Tibial artery (tissue), 4 donors: ENCODE results near the gene YIF1A.
A peak's percentile ranks its signal among the peaks of the same experiment; 100 is the strongest.

ENCODE experiments used
- DNase-seq, 2 donors: peaks; one replicate each; pipeline ENCODE4 v3.0.0-alpha.2; 2019
- H3K27ac ChIP-seq, 2 donors: fragments of 200-600 bp; sonication (generic) in 1 of 2; 1 replicate in 1 of 2; 2 replicates in 1 of 2; pipeline ENCODE4 v1.5.1; 2018 to 2019; ENCODE audit warnings: mild to moderate bottlenecking in 1 of 2
- H3K27me3 ChIP-seq, 2 donors: fragments of 200-600 bp; sonication (generic) in 1 of 2; one replicate each; pipeline versions ENCODE4 v1.5.1 to v1.6.0; 2016 to 2019
- H3K36me3 ChIP-seq, 3 donors: fragments of 200-600 bp; sonication (generic) in 2 of 3; one replicate each; pipeline ENCODE4 v1.5.1; 2016 to 2019; ENCODE audit warnings: mild to moderate bottlenecking in 2 of 3
- H3K4me1 ChIP-seq, 4 donors: fragments of 200-600 bp; sonication (generic) in 2 of 4; 1 replicate in 3 of 4; 2 replicates in 1 of 4; pipeline ENCODE4 v1.5.1; 2016 to 2019
- H3K4me3 ChIP-seq, 2 donors: fragments of 200-600 bp; sonication (generic) in 1 of 2; 1 replicate in 1 of 2; 2 replicates in 1 of 2; pipeline ENCODE4 v1.5.1; 2018 to 2019; ENCODE audit warnings: mild to moderate bottlenecking in 2 of 2
- H3K9me3 ChIP-seq, 3 donors: fragments of 200-600 bp; sonication (generic) in 1 of 3; one replicate each; pipeline ENCODE4 v1.5.1; 2016 to 2019
- CTCF ChIP-seq, 2 experiments: fragments of 200-600 bp in 1 of 2; fragments of 450-650 bp in 1 of 2; IDR thresholded peaks; one replicate each; pipeline ENCODE4 v1.5.1; 2017 to 2019; ENCODE audit warnings: antibody characterized with exemption in 2 of 2, mild to moderate bottlenecking in 1 of 2, moderate library complexity in 1 of 2
- intact Hi-C: fragments of 100-400 bp; cut with DNase I; formaldehyde crosslinking; loops from one replicate; pipeline ENCODE4 v1.15.0; 2023; ENCODE audit warnings: low total_unique reads

Gene YIF1A

GRCh38 chr11:66287211-66287888 lies 1.6 kb downstream of the YIF1A start:
- intact Hi-C loops, result no loop called here
- peaks cover 0 to 6% of the 10 kb centered on the region in 2 donors for H3K27me3 ChIP-seq
- no peak for TF ChIP-seq CTCF (IDR thresholded peaks at IDR 0.05)
- H3K36me3 ChIP-seq, result peaks cover 0 to 17% (median 4%) of the 10 kb centered on the region in 3 donors
- no peaks in the 10 kb centered on the region for H3K9me3 ChIP-seq
- peak overlapping the region in 1 of 2 donors; percentile 83 for H3K4me3 ChIP-seq
- H3K4me1 ChIP-seq, result peaks cover 3 to 44% (median 36%) of the 10 kb centered on the region in 4 donors
- no peak for DNase-seq
- H3K27ac ChIP-seq, result no peak overlapping the region

- intact Hi-C loops, result no loop called here
- Histone ChIP-seq H3K27me3 (no peaks in the 10 kb centered on the region), H3K4me1 (peaks cover 3 to 42% (median 34%) of the 10 kb centered on the region in 4 donors), H3K9me3 (no peaks in the 10 kb centered on the region), H3K4me3 (no peak overlapping the region), H3K36me3 (peaks cover 0 to 17% (median 4%) of the 10 kb centered on the region in 3 donors), H3K27ac (no peak overlapping the region)
- DNase-seq, result no peak
- TF ChIP-seq CTCF (IDR thresholded peaks at IDR 0.05), result no peak
Measured at GRCh38 chr11:66286699-66287098, 2.2 kb downstream of the YIF1A start.

GRCh38 chr11:66285250-66285947 lies 3.5 kb downstream of the YIF1A start:
- H3K27me3 ChIP-seq, result no peaks in the 10 kb centered on the region
- no peak overlapping the region for H3K4me3 ChIP-seq
- intact Hi-C loops, result no loop called here
- H3K4me1 ChIP-seq, result peaks cover 3 to 40% (median 32%) of the 10 kb centered on the region in 4 donors
- no peak for DNase-seq
- TF ChIP-seq CTCF (IDR thresholded peaks at IDR 0.05), result no peak
- no peak overlapping the region for H3K27ac ChIP-seq
- peaks cover 0 to 17% (median 4%) of the 10 kb centered on the region in 3 donors for H3K36me3 ChIP-seq
- H3K9me3 ChIP-seq, result no peaks in the 10 kb centered on the region

- DNase-seq, result no peak
- Histone ChIP-seq H3K27ac (no peak overlapping the region), H3K36me3 (peaks cover 0 to 17% (median 4%) of the 10 kb centered on the region in 3 donors), H3K27me3 (no peaks in the 10 kb centered on the region), H3K4me1 (peaks cover 3 to 33% (median 26%) of the 10 kb centered on the region in 4 donors), H3K9me3 (no peaks in the 10 kb centered on the region), H3K4me3 (no peak overlapping the region)
- no peak for TF ChIP-seq CTCF (IDR thresholded peaks at IDR 0.05)
- intact Hi-C loops, result no loop called here
Measured at GRCh38 chr11:66284526-66285078, 4.3 kb downstream of the YIF1A start.

GRCh38 chr11:66283461-66284105 lies 5.4 kb downstream of the YIF1A start:
- H3K27me3 ChIP-seq, result no peaks in the 10 kb centered on the region
- no peak for DNase-seq
- peaks cover 3 to 33% (median 28%) of the 10 kb centered on the region in 4 donors for H3K4me1 ChIP-seq
- no peak for TF ChIP-seq CTCF (IDR thresholded peaks at IDR 0.05)
- H3K36me3 ChIP-seq, result peaks cover 0 to 17% (median 4%) of the 10 kb centered on the region in 3 donors
- no peaks in the 10 kb centered on the region for H3K9me3 ChIP-seq
- no peak overlapping the region for H3K27ac ChIP-seq
- no peak overlapping the region for H3K4me3 ChIP-seq
- intact Hi-C loops, result loop anchor here (2.0 kb wide), 1 partner anchor 61 kb away; no protein-coding TSS in a partner anchor
